OCI-LY3 (cell line): ENCODE results near the gene NCOA4.

Experiments
- EZH2phosphoT487 ChIP-seq: fragments of 200-600 bp; shearing (Covaris generic); IDR thresholded peaks from 2 replicates; pipeline ENCODE4 v1.6.1; 2018; ENCODE audit warnings: antibody characterized with exemption, mixed run types, low read depth
- TF ChIP-seq, protein P1 (sequence below): fragments of 200-600, 300-600 bp; sonication (generic); IDR thresholded peaks from 2 replicates; pipeline ENCODE4 v1.5.1; 2014; ENCODE audit warnings: antibody characterized with exemption, low read length, low read depth

DNA sequence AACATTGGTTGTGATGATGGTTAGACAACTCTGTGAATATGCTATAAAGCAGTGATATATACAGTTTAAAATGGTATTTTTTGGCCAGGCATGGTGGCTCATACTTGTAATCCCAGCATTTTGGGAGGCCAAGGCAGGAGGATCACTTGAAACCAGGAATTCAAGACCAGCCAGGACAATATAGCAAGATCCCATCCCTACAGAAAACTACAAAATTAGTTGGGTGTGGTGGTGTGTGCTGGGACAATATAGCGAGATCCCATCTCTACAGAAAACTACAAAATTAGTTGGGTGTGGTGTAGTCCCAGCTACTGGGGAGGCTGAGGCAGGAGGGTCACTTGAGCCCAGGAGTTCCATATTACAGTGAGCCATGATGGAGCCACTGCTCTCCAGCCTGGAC lies 43.1 kb upstream of the NCOA4 start:
- TF ChIP-seq, protein P1, sequence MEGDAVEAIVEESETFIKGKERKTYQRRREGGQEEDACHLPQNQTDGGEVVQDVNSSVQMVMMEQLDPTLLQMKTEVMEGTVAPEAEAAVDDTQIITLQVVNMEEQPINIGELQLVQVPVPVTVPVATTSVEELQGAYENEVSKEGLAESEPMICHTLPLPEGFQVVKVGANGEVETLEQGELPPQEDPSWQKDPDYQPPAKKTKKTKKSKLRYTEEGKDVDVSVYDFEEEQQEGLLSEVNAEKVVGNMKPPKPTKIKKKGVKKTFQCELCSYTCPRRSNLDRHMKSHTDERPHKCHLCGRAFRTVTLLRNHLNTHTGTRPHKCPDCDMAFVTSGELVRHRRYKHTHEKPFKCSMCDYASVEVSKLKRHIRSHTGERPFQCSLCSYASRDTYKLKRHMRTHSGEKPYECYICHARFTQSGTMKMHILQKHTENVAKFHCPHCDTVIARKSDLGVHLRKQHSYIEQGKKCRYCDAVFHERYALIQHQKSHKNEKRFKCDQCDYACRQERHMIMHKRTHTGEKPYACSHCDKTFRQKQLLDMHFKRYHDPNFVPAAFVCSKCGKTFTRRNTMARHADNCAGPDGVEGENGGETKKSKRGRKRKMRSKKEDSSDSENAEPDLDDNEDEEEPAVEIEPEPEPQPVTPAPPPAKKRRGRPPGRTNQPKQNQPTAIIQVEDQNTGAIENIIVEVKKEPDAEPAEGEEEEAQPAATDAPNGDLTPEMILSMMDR = no peak
- no peak for TF ChIP-seq EZH2phosphoT487
